Glutamatergic neuron (in vitro differentiated cells): ENCODE measurements around the gene CSRP3. TPM values are rescaled to one million over a fixed set of nuclear protein-coding genes. Genes with fewer than 3 reads are reported as not detected.

Experiments
- DNase-seq: peaks from one replicate; pipeline ENCODE4 v3.0.0; 2022
- H3K27ac Mint-ChIP-seq: one replicate; pipeline ENCODE4 v1.8.0; 2020; ENCODE audit warnings: mild to moderate bottlenecking, mixed read lengths, inconsistent platforms; ENCODE audit not compliant: unreplicated experiment
- H3K27me3 Mint-ChIP-seq: one replicate; pipeline ENCODE4 v1.8.0; 2020; ENCODE audit warnings: mild to moderate bottlenecking, moderate library complexity, mixed read lengths, inconsistent platforms; ENCODE audit not compliant: unreplicated experiment
- H3K36me3 Mint-ChIP-seq: one replicate; pipeline ENCODE4 v1.8.0; 2020; ENCODE audit warnings: mild to moderate bottlenecking, mixed read lengths, inconsistent platforms; ENCODE audit not compliant: unreplicated experiment
- H3K4me1 Mint-ChIP-seq: one replicate; pipeline ENCODE4 v1.8.0; 2020; ENCODE audit warnings: mild to moderate bottlenecking, low read depth, mixed read lengths, inconsistent platforms; ENCODE audit not compliant: unreplicated experiment
- H3K4me3 Mint-ChIP-seq: one replicate; pipeline ENCODE4 v1.8.0; 2020; ENCODE audit warnings: mild to moderate bottlenecking, mixed read lengths, inconsistent platforms; ENCODE audit not compliant: unreplicated experiment
- H3K9me3 Mint-ChIP-seq: one replicate; pipeline ENCODE4 v1.8.0; 2020; ENCODE audit warnings: mild to moderate bottlenecking, moderate library complexity, mixed read lengths, inconsistent platforms; ENCODE audit not compliant: unreplicated experiment
- total RNA-seq: library from RNA; stranded (reverse); fragmentation: NEBNext Ultra II Directional; extraction: Animal tissue kit (Norgen Biotek cat#: 25700); gene quantifications from one replicate; pipeline ENCODE4 v1.2.1, GENCODE V29; 2021; ENCODE audit not compliant: unreplicated experiment
- TF ChIP-seq, protein P1 (sequence below): fragments of 200-600 bp; sonication (generic); IDR thresholded peaks from one replicate; pipeline ENCODE4 v1.5.0; 2021; ENCODE audit not compliant: partially characterized antibody, unreplicated experiment

Gene CSRP3
- total RNA-seq, 1 donor from 2014 or later: not detected

DNA sequence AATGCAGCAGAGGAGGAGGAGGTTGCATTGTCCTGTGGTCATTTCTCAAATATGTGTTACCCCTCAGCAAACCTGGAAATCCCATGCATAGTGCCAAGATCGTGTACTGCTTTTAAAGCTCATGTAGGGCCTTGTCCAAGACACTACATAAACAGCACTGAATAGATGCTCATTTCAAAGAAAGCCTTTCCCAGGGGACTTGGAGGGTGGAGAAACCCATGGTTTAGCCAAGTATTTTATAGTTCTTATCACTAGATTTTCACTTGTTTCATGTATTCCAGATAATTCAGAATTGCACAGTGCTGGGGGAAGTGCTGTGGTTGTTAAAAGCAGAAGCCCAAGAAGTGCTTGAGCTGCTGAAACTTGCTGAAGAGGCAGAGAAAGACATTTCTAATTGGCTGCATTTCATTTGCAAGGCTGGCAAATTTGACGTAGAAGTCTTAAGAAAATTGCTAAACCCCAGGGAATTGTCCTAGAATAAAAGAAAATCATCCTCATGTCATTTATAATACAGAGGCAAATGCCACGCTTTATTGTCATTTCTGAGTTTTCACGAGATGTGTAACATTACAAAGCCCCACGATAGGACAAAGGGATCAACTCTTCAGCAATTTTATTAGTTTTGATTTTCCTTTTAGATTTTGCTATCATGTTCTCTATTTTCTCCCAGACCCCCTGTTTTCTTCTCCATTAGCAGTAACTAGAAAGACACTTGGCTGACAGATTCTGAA, 20.1 kb downstream of the CSRP3 start:
- Mint-ChIP-seq H3K4me3 (no peak overlapping the region), H3K27me3 (peaks cover 4% of the 10 kb centered on the region), H3K4me1 (peaks cover 13% of the 10 kb centered on the region), H3K9me3 (peaks cover 2% of the 10 kb centered on the region), H3K36me3 (no peaks in the 10 kb centered on the region), H3K27ac (no peak overlapping the region)
- TF ChIP-seq, protein P1, sequence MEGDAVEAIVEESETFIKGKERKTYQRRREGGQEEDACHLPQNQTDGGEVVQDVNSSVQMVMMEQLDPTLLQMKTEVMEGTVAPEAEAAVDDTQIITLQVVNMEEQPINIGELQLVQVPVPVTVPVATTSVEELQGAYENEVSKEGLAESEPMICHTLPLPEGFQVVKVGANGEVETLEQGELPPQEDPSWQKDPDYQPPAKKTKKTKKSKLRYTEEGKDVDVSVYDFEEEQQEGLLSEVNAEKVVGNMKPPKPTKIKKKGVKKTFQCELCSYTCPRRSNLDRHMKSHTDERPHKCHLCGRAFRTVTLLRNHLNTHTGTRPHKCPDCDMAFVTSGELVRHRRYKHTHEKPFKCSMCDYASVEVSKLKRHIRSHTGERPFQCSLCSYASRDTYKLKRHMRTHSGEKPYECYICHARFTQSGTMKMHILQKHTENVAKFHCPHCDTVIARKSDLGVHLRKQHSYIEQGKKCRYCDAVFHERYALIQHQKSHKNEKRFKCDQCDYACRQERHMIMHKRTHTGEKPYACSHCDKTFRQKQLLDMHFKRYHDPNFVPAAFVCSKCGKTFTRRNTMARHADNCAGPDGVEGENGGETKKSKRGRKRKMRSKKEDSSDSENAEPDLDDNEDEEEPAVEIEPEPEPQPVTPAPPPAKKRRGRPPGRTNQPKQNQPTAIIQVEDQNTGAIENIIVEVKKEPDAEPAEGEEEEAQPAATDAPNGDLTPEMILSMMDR: no peak
- no peak for DNase-seq

DNA sequence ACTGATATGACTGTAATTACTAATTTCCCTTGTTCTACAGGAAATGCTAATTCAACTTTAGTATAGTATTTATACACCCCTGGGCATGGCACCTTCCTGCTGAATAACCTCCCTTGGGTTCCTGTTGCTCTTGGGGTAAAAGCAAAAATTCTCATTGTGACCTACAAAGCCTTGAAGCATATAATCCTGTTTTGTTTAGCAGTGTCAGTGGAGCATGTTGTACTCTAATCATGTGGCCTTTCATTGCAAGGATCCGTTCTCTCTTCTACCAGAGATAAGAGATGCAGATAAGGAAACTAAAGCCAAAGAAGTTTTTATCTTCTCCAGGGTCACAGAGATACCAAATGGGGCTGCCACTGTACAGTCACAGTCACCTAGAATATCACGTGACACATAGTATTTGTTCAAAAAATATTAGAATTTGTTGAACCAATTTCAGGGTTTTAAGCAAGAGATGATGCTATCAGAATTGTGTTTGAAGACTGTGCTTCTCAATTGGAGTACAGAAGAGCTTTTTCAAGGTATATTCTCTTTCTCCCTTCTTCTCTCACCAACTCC, 25.1 kb downstream of the CSRP3 start:
- Mint-ChIP-seq H3K4me1 (peaks cover 10% of the 10 kb centered on the region), H3K36me3 (no peaks in the 10 kb centered on the region), H3K9me3 (no peaks in the 10 kb centered on the region), H3K4me3 (no peak overlapping the region), H3K27ac (no peak overlapping the region), H3K27me3 (no peaks in the 10 kb centered on the region)
- no peak for DNase-seq
- TF ChIP-seq, protein P1: no peak

DNA sequence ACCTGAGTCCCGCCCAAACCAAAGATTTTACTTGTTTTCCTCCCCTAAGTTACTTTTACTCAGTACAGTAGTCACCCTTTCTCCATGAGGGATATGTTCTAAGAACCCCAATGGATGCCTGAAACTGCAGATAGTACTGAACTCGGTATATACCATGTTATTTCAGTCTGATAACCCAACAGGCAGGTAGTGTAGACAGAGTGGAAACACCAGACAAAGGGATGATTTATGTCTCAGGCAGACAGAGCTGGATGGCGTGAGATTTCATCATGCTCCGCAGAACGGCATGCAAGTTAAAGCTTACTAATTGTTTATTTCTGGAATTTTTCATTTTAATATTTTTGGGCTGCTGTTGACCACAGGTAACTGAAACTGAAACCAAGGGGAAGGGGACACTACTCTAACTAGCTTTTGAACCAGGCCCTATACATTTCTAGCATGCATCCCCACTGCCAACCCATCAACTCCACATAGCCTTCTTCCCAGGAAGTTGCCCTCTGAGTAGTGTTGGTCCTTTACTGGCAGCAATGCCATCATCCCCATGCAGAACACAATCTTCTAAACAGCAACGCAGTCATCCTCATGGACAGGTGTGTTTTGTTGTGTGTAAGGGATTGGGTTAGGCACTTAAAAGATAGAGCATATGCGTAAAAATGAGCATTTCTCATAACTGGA, 27.7 kb downstream of the CSRP3 start:
- no peaks in the 10 kb centered on the region for H3K9me3 Mint-ChIP-seq
- no peak overlapping the region for H3K4me3 Mint-ChIP-seq
- no peaks in the 10 kb centered on the region for H3K27me3 Mint-ChIP-seq
- no peaks in the 10 kb centered on the region for H3K36me3 Mint-ChIP-seq
- H3K27ac Mint-ChIP-seq: no peak overlapping the region
- no peak for DNase-seq
- H3K4me1 Mint-ChIP-seq: peaks cover 10% of the 10 kb centered on the region
- TF ChIP-seq, protein P1: no peak

DNA sequence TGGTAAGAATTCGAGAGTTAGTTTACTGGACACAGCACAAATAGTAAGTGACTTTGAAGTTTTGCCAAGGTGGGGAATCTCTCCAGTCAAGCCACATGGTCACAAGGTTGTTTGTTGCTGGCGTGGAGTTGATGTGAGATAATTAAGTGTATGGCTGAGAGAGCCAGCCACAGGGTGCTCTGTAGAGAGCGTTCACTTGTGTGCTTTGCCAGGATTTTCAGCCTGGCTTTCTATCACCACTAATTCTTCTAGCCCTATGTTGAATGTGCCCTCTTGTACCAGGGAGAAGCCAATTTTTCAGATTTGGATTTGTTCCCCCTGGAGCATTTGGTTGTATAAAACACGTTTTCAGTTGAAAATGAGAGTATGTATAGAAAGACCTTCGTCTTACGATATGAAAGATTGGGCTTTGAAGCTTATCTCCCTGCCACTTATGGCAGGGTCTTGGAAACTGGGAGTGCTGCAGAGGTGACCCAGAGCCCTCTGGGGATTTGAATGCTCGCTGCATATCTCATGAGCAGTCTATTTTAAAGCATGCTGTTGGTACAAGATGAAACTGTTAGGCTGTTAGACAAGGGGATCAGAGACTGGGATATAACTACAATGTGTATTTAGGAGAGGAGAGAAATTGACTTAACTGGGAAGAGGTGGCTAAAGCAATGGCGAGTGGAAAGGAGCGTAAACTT, 28.6 kb downstream of the CSRP3 start:
- H3K27me3 Mint-ChIP-seq: no peaks in the 10 kb centered on the region
- H3K27ac Mint-ChIP-seq: no peak overlapping the region
- DNase-seq: no peak
- no peaks in the 10 kb centered on the region for H3K36me3 Mint-ChIP-seq
- TF ChIP-seq, protein P1: no peak
- no peaks in the 10 kb centered on the region for H3K9me3 Mint-ChIP-seq
- peaks cover 10% of the 10 kb centered on the region for H3K4me1 Mint-ChIP-seq
- no peak overlapping the region for H3K4me3 Mint-ChIP-seq
